SK-N-SH (cell line): Measurements from ENCODE around the gene USP11. TPM values are rescaled to one million over a fixed set of nuclear protein-coding genes. Genes with fewer than 3 reads are reported as not detected.

ENCODE experiments used
- CTCF ChIA-PET: fragments of 300-600, 350-600 bp; formaldehyde crosslinking; extraction: SDS; loops from one replicate; lab custom pipeline; 2021; lab: Yijun Ruan, JAX
- POLR2A ChIA-PET: fragments of 350-600 bp; sonication (Branson Sonifier 250); formaldehyde crosslinking; extraction: SDS; loops from one replicate; lab custom pipeline; 2020; ENCODE audit warnings: antibody characterized with exemption, inconsistent platforms; lab: Yijun Ruan, JAX
- DNase-seq: peaks from one replicate; pipeline ENCODE4 v3.0.0; 2012
- H2AFZ ChIP-seq: fragments of 200-600 bp; sonication (generic); 2 replicates; pipeline ENCODE4 v1.8.1; 2016; ENCODE audit warnings: antibody characterized with exemption, mild to moderate bottlenecking, low read depth
- H3F3A ChIP-seq: fragments of 200-600 bp; sonication (generic); replicated peaks from 2 replicates; pipeline ENCODE3; 2016; ENCODE audit warnings: antibody characterized with exemption, mild to moderate bottlenecking; ENCODE audit not compliant: insufficient read depth
- H3K27ac ChIP-seq, 2 experiments: fragments of 200-500 bp in 1 of 2; fragments of 200-600 bp in 1 of 2; sonication (Bioruptor generic) in 1 of 2; sonication (generic), shearing (Covaris generic) in 1 of 2; 2 replicates each; pipeline versions ENCODE4 v1.5.1 to v1.6.1; 2014 to 2016; ENCODE audit warnings: low read depth in 2 of 2, inconsistent platforms in 1 of 2, low read length in 1 of 2, mild to moderate bottlenecking in 1 of 2, mixed read lengths in 1 of 2
- H3K27me3 ChIP-seq: fragments of 200-600 bp; sonication (generic), shearing (Covaris generic); 2 replicates; pipeline ENCODE4 v1.6.1; 2016; ENCODE audit warnings: mixed run types; ENCODE audit not compliant: insufficient read depth
- H3K36me3 ChIP-seq, 2 experiments: fragments of 200-500 bp in 1 of 2; fragments of 200-600 bp in 1 of 2; sonication (Bioruptor generic) in 1 of 2; sonication (generic) in 1 of 2; replicated peaks in 1 of 2; 2 replicates each; pipeline versions ENCODE3 to v1.5.1; 2014 to 2016; ENCODE audit warnings: low read length in 1 of 2, mild to moderate bottlenecking in 1 of 2; ENCODE audit not compliant: insufficient read depth in 2 of 2, control insufficient read depth in 1 of 2
- H3K4me1 ChIP-seq, 2 experiments: fragments of 200-500 bp in 1 of 2; fragments of 200-600 bp in 1 of 2; sonication (Bioruptor generic) in 1 of 2; sonication (generic), shearing (Covaris generic) in 1 of 2; 2 replicates each; pipeline versions ENCODE4 v1.5.1 to v1.6.1; 2014 to 2016; ENCODE audit warnings: low read depth in 1 of 2, low read length in 1 of 2, mixed run types in 1 of 2; ENCODE audit not compliant: insufficient read depth in 2 of 2, control insufficient read depth in 1 of 2
- H3K4me2 ChIP-seq: fragments of 200-600 bp; sonication (generic), shearing (Covaris generic); 2 replicates; pipeline ENCODE4 v1.6.1; 2017; ENCODE audit warnings: mixed run types
- H3K4me3 ChIP-seq, 2 experiments: fragments of 200-500 bp in 1 of 2; fragments of 200-600 bp in 1 of 2; sonication (Bioruptor generic) in 1 of 2; sonication (generic), shearing (Covaris generic) in 1 of 2; 2 replicates each; pipeline versions ENCODE4 v1.5.1 to v1.8.1; 2014 to 2016; ENCODE audit warnings: low read depth in 2 of 2, inconsistent platforms in 1 of 2, low read length in 1 of 2, mild to moderate bottlenecking in 1 of 2, mixed read lengths in 1 of 2, moderate library complexity in 1 of 2
- H3K79me2 ChIP-seq: fragments of 200-600 bp; sonication (generic); 2 replicates; pipeline ENCODE4 v1.8.1; 2017; ENCODE audit warnings: mild to moderate bottlenecking; ENCODE audit not compliant: insufficient read depth
- H3K9ac ChIP-seq: fragments of 200-600 bp; sonication (generic); 2 replicates; pipeline ENCODE4 v1.6.1; 2017; ENCODE audit warnings: mixed run types
- H3K9me2 ChIP-seq: fragments of 200-600 bp; sonication (generic); 2 replicates; pipeline ENCODE4 v1.6.1; 2017; ENCODE audit warnings: mixed run types
- H3K9me3 ChIP-seq: fragments of 200-600 bp; sonication (generic); 2 replicates; pipeline ENCODE4 v1.6.1; 2017; ENCODE audit warnings: mixed run types, mild to moderate bottlenecking, moderate library complexity
- H4K20me1 ChIP-seq: fragments of 200-600 bp; sonication (generic); 2 replicates; pipeline ENCODE4 v1.6.1; 2017; ENCODE audit warnings: mild to moderate bottlenecking, mixed run types; ENCODE audit not compliant: insufficient read depth
- CTCF ChIP-seq: fragments of 200-600 bp; sonication (generic); IDR thresholded peaks from 2 replicates; pipeline ENCODE4 v1.6.1; 2017; ENCODE audit warnings: antibody characterized with exemption, mild to moderate bottlenecking, moderate library complexity
- ELF1 ChIP-seq: IDR thresholded peaks from 2 replicates; pipeline ENCODE4 v1.4.0; 2012
- EZH2phosphoT487 ChIP-seq: fragments of 200-600 bp; sonication (generic); IDR thresholded peaks from 2 replicates; pipeline ENCODE4 v1.6.1; 2017; ENCODE audit warnings: low read depth, mixed run types, mild to moderate bottlenecking, antibody characterized with exemption, moderate library complexity, borderline replicate concordance
- IRF3 ChIP-seq: fragments of 150-350 bp; IDR thresholded peaks from 2 replicates; pipeline ENCODE4 v1.6.1; 2016; ENCODE audit warnings: mild to moderate bottlenecking, low read depth, low read length
- JUND ChIP-seq: IDR thresholded peaks from 2 replicates; pipeline ENCODE4 v1.4.0; 2012
- MEF2A ChIP-seq: IDR thresholded peaks from 2 replicates; pipeline ENCODE4 v1.4.0; 2012; ENCODE audit warnings: low read depth, borderline replicate concordance
- PBX3 ChIP-seq: IDR thresholded peaks from 2 replicates; pipeline ENCODE4; 2012
- SIN3A ChIP-seq: IDR thresholded peaks from 2 replicates; pipeline ENCODE4 v1.6.1; 2012; ENCODE audit warnings: low read depth, mild to moderate bottlenecking, low read length, moderate library complexity, borderline replicate concordance
- SMC3 ChIP-seq: IDR thresholded peaks from 2 replicates; pipeline ENCODE4 v1.6.1; 2012; ENCODE audit warnings: low read depth, low read length, improper control_type of control experiment
- TEAD4 ChIP-seq: IDR thresholded peaks from 2 replicates; pipeline ENCODE4 v1.4.0; 2012; ENCODE audit warnings: mild to moderate bottlenecking, borderline replicate concordance; ENCODE audit not compliant: insufficient read depth
- USF1 ChIP-seq: IDR thresholded peaks from 2 replicates; pipeline ENCODE4 v1.4.0; 2012; ENCODE audit warnings: low read depth, borderline replicate concordance
- YY1 ChIP-seq: IDR thresholded peaks from 2 replicates; pipeline ENCODE4 v1.4.0; 2012; ENCODE audit warnings: low read depth, mild to moderate bottlenecking
- ZBTB33 ChIP-seq: IDR thresholded peaks from 2 replicates; pipeline ENCODE4 v1.4.0; 2012; ENCODE audit warnings: low read depth, borderline replicate concordance
- WGBS: methylation state at CpG from one replicate; pipeline ENCODE4 v1.1.6; 2017; ENCODE audit warnings: low lambda C conversion rate; 5-methylcytosine and 5-hydroxymethylcytosine counted together
- polyA plus RNA-seq, 3 experiments: library from polyadenylated mRNA; depleted of rRNA; stranded (reverse); fragments of >200 nt; gene quantifications; 2 replicates each; pipeline ENCODE4 v1.2.3, GENCODE V29; 2012

USP11 gene
- polyA plus RNA-seq, 1 of the 3 experiments (the other 2 are of a cell fraction) = 53.1 TPM

GRCh38 chrX:47204970-47205369 is 27.8 kb upstream of the USP11 start:
- no peak for TF ChIP-seq MEF2A
- TF ChIP-seq TEAD4 = no peak
- no peak for TF ChIP-seq ELF1
- TF ChIP-seq PBX3 = no peak
- TF ChIP-seq CTCF = no peak
- no peak for TF ChIP-seq ZBTB33
- no peak for TF ChIP-seq SMC3
- TF ChIP-seq IRF3 = no peak

GRCh38 chrX:47206316-47206715 is 26.5 kb upstream of the USP11 start:
- CTCF ChIA-PET = no interaction called here

More at GRCh38 chrX:47204970-47205369, 27.8 kb upstream of the USP11 start:
- Histone ChIP-seq H3F3A (peaks cover 5% of the 10 kb centered on the region), H3K36me3 (peaks cover 73 to 82% of the 10 kb centered on the region in 2 experiments), H3K9me2 (no peaks in the 10 kb centered on the region), H3K9me3 (no peaks in the 10 kb centered on the region), H3K4me3 (no peak overlapping the region), H3K9ac (no peak overlapping the region), H3K4me2 (no peak overlapping the region), H4K20me1 (peaks cover 29% of the 10 kb centered on the region), H2AFZ (no peak overlapping the region), H3K79me2 (no peaks in the 10 kb centered on the region; the same call in none of the 2 replicates), H3K27me3 (no peaks in the 10 kb centered on the region), H3K27ac (no peak overlapping the region), H3K4me1 (no peaks in the 10 kb centered on the region; a peak in 1 of 4 replicates)
- POLR2A ChIA-PET = interaction anchor here (0.6 kb wide), 1 partner anchor 13 kb away, joined by 3 read pairs; no protein-coding TSS in a partner anchor
- no peak for DNase-seq
- 89% methylated on average over 5 of the region's 5 CpGs for WGBS
- CTCF ChIA-PET = no interaction called here

More at GRCh38 chrX:47206316-47206715, 26.5 kb upstream of the USP11 start:
- POLR2A ChIA-PET = no interaction called here
- peaks cover 71 to 83% of the 10 kb centered on the region in 2 experiments for H3K36me3 ChIP-seq
- H3K9ac ChIP-seq = no peak overlapping the region
- H3K4me2 ChIP-seq = no peak overlapping the region
- 71% methylated on average over 3 of the region's 3 CpGs for WGBS
- no peaks in the 10 kb centered on the region for H3K9me3 ChIP-seq
- H3K27ac ChIP-seq = no peak overlapping the region
- TF ChIP-seq SMC3 (no peak), SIN3A (no peak), PBX3 (no peak), EZH2phosphoT487 (no peak), JUND (no peak), USF1 (no peak), YY1 (no peak)
- H3K79me2 ChIP-seq = no peaks in the 10 kb centered on the region; the same call in none of the 2 replicates
- H3F3A ChIP-seq = peaks cover 5% of the 10 kb centered on the region
- H3K27me3 ChIP-seq = no peaks in the 10 kb centered on the region
- H3K4me3 ChIP-seq = no peak overlapping the region
- no peaks in the 10 kb centered on the region; a peak in 1 of 4 replicates for H3K4me1 ChIP-seq
- no peak overlapping the region for H2AFZ ChIP-seq
- no peak for DNase-seq
- H4K20me1 ChIP-seq = peaks cover 23% of the 10 kb centered on the region; the same call in 1 of the 2 replicates
- H3K9me2 ChIP-seq = no peaks in the 10 kb centered on the region
